ENCODE data around the gene AHRR. TPM values are rescaled to one million over a fixed set of nuclear protein-coding genes. Genes with fewer than 3 reads are reported as not detected.
"Not testable (repeated sequence)": the region's sequence is repeated elsewhere in the genome, so short reads cannot be mapped to it uniquely, and the experiment has no call there.

Gene AHRR
- total RNA-seq, 1 experiment from 2014 or later = 2.2 TPM

- H3K4me3 Mint-ChIP-seq = no peak overlapping the region
- Histone ChIP-seq H4K8ac (replicated peaks; ENCODE audit: insufficient read length, low read depth, low read length) (no peak overlapping the region), H3T11ph (ENCODE audit: low read length) (no peak overlapping the region), H3K9ac (ENCODE audit: extremely low read depth, insufficient read length, low read length) (no peak overlapping the region), H3K4me1 (ENCODE audit: insufficient read depth, low read length) (no peaks in the 10 kb centered on the region), H3K4ac (ENCODE audit: low read depth, low read length) (no peak overlapping the region), H3K23ac (ENCODE audit: insufficient read length, low read depth, low read length) (no peak overlapping the region), H3K27ac (ENCODE audit: insufficient read length, low read depth, low read length) (no peak overlapping the region), H4K5ac (ENCODE audit: insufficient read length, low read depth, low read length) (no peak overlapping the region), H3K4me2 (ENCODE audit: insufficient read depth, insufficient read length, low read length) (no peak overlapping the region), H3K27me3 (ENCODE audit: insufficient read depth, low read length) (no peaks in the 10 kb centered on the region), H3K23me2 (ENCODE audit: insufficient read length, low read depth, low read length, poor library complexity, severe bottlenecking) (no peaks in the 10 kb centered on the region), H4K20me1 (ENCODE audit: control insufficient read depth, insufficient read depth, insufficient read length) (no peaks in the 10 kb centered on the region), H3K79me1 (ENCODE audit: insufficient read depth, low read depth, low read length, poor library complexity, severe bottlenecking) (peaks cover 6% of the 10 kb centered on the region), H2BK5ac (ENCODE audit: insufficient read length, low read length) (no peak overlapping the region), H2BK20ac (ENCODE audit: low read depth, low read length, poor library complexity, severe bottlenecking) (no peak overlapping the region), H2BK12ac (ENCODE audit: insufficient read length, low read depth, low read length) (no peak overlapping the region), H2BK15ac (ENCODE audit: low read depth, low read length) (no peak overlapping the region), H3K56ac (ENCODE audit: insufficient read length, low read depth, low read length) (no peak overlapping the region), H3K79me2 (ENCODE audit: insufficient read depth, low read length) (peaks cover 18% of the 10 kb centered on the region; the same call in 1 of the 2 replicates), H3K14ac (ENCODE audit: insufficient read depth, low read length) (no peak overlapping the region), H4K91ac (ENCODE audit: insufficient read length, low read depth, low read length) (no peak overlapping the region), H2AK5ac (ENCODE audit: insufficient read length, low read length) (no peak overlapping the region), H3K9me3 (ENCODE audit: control insufficient read depth, low read depth, low read length) (peaks cover 7% of the 10 kb centered on the region), H2BK120ac (ENCODE audit: low read depth, low read length, poor library complexity, severe bottlenecking) (no peak overlapping the region), H2AFZ (ENCODE audit: low read length) (no peak overlapping the region), H3K18ac (ENCODE audit: insufficient read length, low read depth, low read length) (no peak overlapping the region)
- peaks cover 28 to 33% of the 10 kb centered on the region in 2 experiments for H3K9me3 Mint-ChIP-seq
- no peaks in the 10 kb centered on the region; the same call in 1 of the 2 replicates for H3K27me3 Mint-ChIP-seq (ENCODE audit: low read depth)
- WGBS (ENCODE audit: extremely low coverage, insufficient read length, low lambda C conversion rate) = no CpG with 5 or more reads among the region's 9 CpGs
- H3K4me1 Mint-ChIP-seq = no peaks in the 10 kb centered on the region; a peak in 1 of 4 replicates
- H3K36me3 Mint-ChIP-seq (ENCODE audit: insufficient read depth in 1 of 3, low read depth in 3 of 3) = peaks cover 58 to 73% (median 71%) of the 10 kb centered on the region in 3 experiments
- peak overlapping the region in 1 of 3 experiments; percentile 67; a peak in 1 of 7 replicates for H3K27ac Mint-ChIP-seq
- no peak for TF ChIP-seq CTCF (conservative IDR thresholded peaks at IDR 0.05)
- no peak for DNase-seq
Measured at GRCh38 chr5:278646-279045, 42.9 kb upstream of the AHRR start.

- H3K9me3 Mint-ChIP-seq = peaks cover 33 to 36% of the 10 kb centered on the region in 2 experiments
Measured at GRCh38 chr5:279051-279665, 42.4 kb upstream of the AHRR start.

More at GRCh38 chr5:279051-279665, 42.4 kb upstream of the AHRR start:
- H2AFZ ChIP-seq (ENCODE audit: low read length); H3K56ac ChIP-seq (ENCODE audit: insufficient read length, low read depth, low read length); H3K4me2 ChIP-seq (ENCODE audit: insufficient read depth, insufficient read length, low read length); H4K5ac ChIP-seq (ENCODE audit: insufficient read length, low read depth, low read length); H3K23ac ChIP-seq (ENCODE audit: insufficient read length, low read depth, low read length); H2BK15ac ChIP-seq (ENCODE audit: low read depth, low read length); H3K9me3 ChIP-seq (ENCODE audit: control insufficient read depth, low read depth, low read length); H3K4me3 Mint-ChIP-seq; H4K8ac ChIP-seq (replicated peaks; ENCODE audit: insufficient read length, low read depth, low read length); H3K14ac ChIP-seq (ENCODE audit: insufficient read depth, low read length); H3K27me3 Mint-ChIP-seq (ENCODE audit: low read depth); H2BK12ac ChIP-seq (ENCODE audit: insufficient read length, low read depth, low read length); H3T11ph ChIP-seq (ENCODE audit: low read length); DNase-seq; H2AK5ac ChIP-seq (ENCODE audit: insufficient read length, low read length); H3K23me2 ChIP-seq (ENCODE audit: insufficient read length, low read depth, low read length, poor library complexity, severe bottlenecking); H3K4me1 ChIP-seq (ENCODE audit: insufficient read depth, low read length); H4K91ac ChIP-seq (ENCODE audit: insufficient read length, low read depth, low read length); H2BK5ac ChIP-seq (ENCODE audit: insufficient read length, low read length); H2BK20ac ChIP-seq (ENCODE audit: low read depth, low read length, poor library complexity, severe bottlenecking); H3K4ac ChIP-seq (ENCODE audit: low read depth, low read length); H3K27me3 ChIP-seq (ENCODE audit: insufficient read depth, low read length); H4K20me1 ChIP-seq (ENCODE audit: control insufficient read depth, insufficient read depth, insufficient read length); H3K9ac ChIP-seq (ENCODE audit: extremely low read depth, insufficient read length, low read length); H3K27ac ChIP-seq (ENCODE audit: insufficient read length, low read depth, low read length); H3K4me1 Mint-ChIP-seq; H3K18ac ChIP-seq (ENCODE audit: insufficient read length, low read depth, low read length); H2BK120ac ChIP-seq (ENCODE audit: low read depth, low read length, poor library complexity, severe bottlenecking): not testable (repeated sequence)
- Histone ChIP-seq H3K79me2 (ENCODE audit: insufficient read depth, low read length) (peaks cover 18% of the 10 kb centered on the region; the same call in 1 of the 2 replicates), H3K79me1 (ENCODE audit: insufficient read depth, low read depth, low read length, poor library complexity, severe bottlenecking) (peaks cover 11% of the 10 kb centered on the region)
- Mint-ChIP-seq H3K36me3 (ENCODE audit: insufficient read depth in 1 of 3, low read depth in 3 of 3) (peaks cover 60 to 73% (median 71%) of the 10 kb centered on the region in 3 experiments), H3K27ac (peak overlapping the region in 1 of 3 experiments; percentile 44; a peak in 2 of 7 replicates)
- WGBS (ENCODE audit: extremely low coverage, insufficient read length, low lambda C conversion rate) = no CpG with 5 or more reads among the region's 14 CpGs
